ENCODE measurements around the gene CDC123. TPM values are rescaled to one million over a fixed set of nuclear protein-coding genes. Genes with fewer than 3 reads are reported as not detected.
"Not testable (repeated sequence)": the region's sequence is repeated elsewhere in the genome, so short reads cannot be mapped to it uniquely, and the experiment has no call there.

CDC123 gene
- polyA plus RNA-seq, 2 of the 4 experiments (the other 2 are of a cell fraction): 164 to 195 TPM

GRCh38 chr10:12271210-12271540 lies 75.2 kb downstream of the CDC123 start (continued):
- no peak for TF ChIP-seq EP300 (IDR thresholded peaks at IDR 0.05)

- not testable (repeated sequence) for H3K9me3 ChIP-seq; H3K4me3 ChIP-seq; DNase-seq (ENCODE audit: low read depth in 1 of 2, low spot score in 1 of 2); H3K4me1 ChIP-seq; ATAC-seq; H3K27ac ChIP-seq; FAIRE-seq; H3K4me2 ChIP-seq
- 92% methylated on average over 7 of the region's 7 CpGs for WGBS (ENCODE audit: missing lambda C conversion rate)
- ChIA-PET CTCF (interaction anchor here (0.6 to 1.2 kb wide), 6 partner anchors 13 to 606 kb away, joined by 3 read pairs; no protein-coding TSS in a partner anchor), POLR2A (interaction anchor here (0.6 to 0.7 kb wide), 2 partner anchors 13 to 189 kb away, joined by 3 to 6 read pairs; no protein-coding TSS in a partner anchor)
Observed at GRCh38 chr10:12277862-12278261, 81.9 kb downstream of the CDC123 start.

- ATAC-seq: no peak
- no peak overlapping the region for H3K27ac ChIP-seq
- FAIRE-seq: no peak
- no peak overlapping the region for H3K4me3 ChIP-seq
- H3K4me1 ChIP-seq: no peaks in the 10 kb centered on the region
- H3K9me3 ChIP-seq: no peaks in the 10 kb centered on the region
- TF ChIP-seq MAZ (IDR thresholded peaks at IDR 0.05; ENCODE audit: borderline replicate concordance, low read depth, low read length): no peak
- TF ChIP-seq GATA3 (IDR thresholded peaks at IDR 0.05; ENCODE audit: borderline replicate concordance): no peak
- H3K4me2 ChIP-seq: no peak overlapping the region
- ChIA-PET CTCF (no interaction called here), POLR2A (no interaction called here)
- DNase-seq (ENCODE audit: low read depth in 1 of 2, low spot score in 1 of 2): no peak
- 90% methylated on average over 11 of the region's 11 CpGs for WGBS (ENCODE audit: missing lambda C conversion rate)
Observed at GRCh38 chr10:12279281-12279680, 83.3 kb downstream of the CDC123 start.

GRCh38 chr10:12287772-12288171 lies 91.8 kb downstream of the CDC123 start:
- WGBS (ENCODE audit: missing lambda C conversion rate): 93% methylated on average over 10 of the region's 10 CpGs
- H3K4me2 ChIP-seq: no peak overlapping the region
- H3K9me3 ChIP-seq: no peaks in the 10 kb centered on the region
- FAIRE-seq (no peak), DNase-seq (ENCODE audit: low read depth in 1 of 2, low spot score in 1 of 2) (no peak), ATAC-seq (no peak)
- ChIA-PET CTCF (no interaction called here), POLR2A (no interaction called here)
- no peaks in the 10 kb centered on the region for H3K4me1 ChIP-seq
- no peak overlapping the region for H3K27ac ChIP-seq
- no peak overlapping the region for H3K4me3 ChIP-seq
- no peak for TF ChIP-seq HEYL (CRISPR knock-in tag; IDR thresholded peaks at IDR 0.05)
- no peak for TF ChIP-seq HOXB5 (CRISPR knock-in tag; IDR thresholded peaks at IDR 0.05)
- no peak for TF ChIP-seq MAFK (IDR thresholded peaks at IDR 0.05; ENCODE audit: partially characterized antibody)
- TF ChIP-seq SMC3 (IDR thresholded peaks at IDR 0.05): no peak
- TF ChIP-seq NFE2L2 (conservative IDR thresholded peaks at IDR 0.05; ENCODE audit: low read length): no peak
- TF ChIP-seq USF2 (IDR thresholded peaks at IDR 0.05): no peak
- no peak for TF ChIP-seq FOSB (CRISPR knock-in tag; IDR thresholded peaks at IDR 0.05)
- TF ChIP-seq CBX8 (IDR thresholded peaks at IDR 0.05): no peak
- TF ChIP-seq NR3C1 (IDR thresholded peaks at IDR 0.05): no peak
- TF ChIP-seq PHF8 (IDR thresholded peaks at IDR 0.05; ENCODE audit: borderline replicate concordance, low read depth): no peak
- no peak for TF ChIP-seq MAX (IDR thresholded peaks at IDR 0.05)

GRCh38 chr10:12297784-12298183 lies 101.8 kb downstream of the CDC123 start:
- H3K4me1 ChIP-seq; H3K4me2 ChIP-seq; DNase-seq (ENCODE audit: low read depth in 1 of 2, low spot score in 1 of 2); FAIRE-seq; H3K9me3 ChIP-seq; ATAC-seq; H3K27ac ChIP-seq; POLR2A ChIA-PET; H3K4me3 ChIP-seq: not testable (repeated sequence)
- CTCF ChIA-PET: interaction anchor here (0.6 to 1.1 kb wide), 2 partner anchors 12 to 607 kb away, joined by 3 read pairs; no protein-coding TSS in a partner anchor
- WGBS (ENCODE audit: missing lambda C conversion rate): 87% methylated on average over 3 of the region's 3 CpGs

GRCh38 chr10:12299222-12299965 lies 103.4 kb downstream of the CDC123 start:
- WGBS (ENCODE audit: missing lambda C conversion rate): 91% methylated on average over 14 of the region's 14 CpGs
- Histone ChIP-seq H3K4me2 (no peak overlapping the region), H3K9me3 (no peaks in the 10 kb centered on the region), H3K4me3 (no peak overlapping the region), H3K27ac (no peak overlapping the region), H3K4me1 (no peaks in the 10 kb centered on the region)
- CTCF ChIA-PET: interaction anchor here (0.6 to 0.8 kb wide), 3 partner anchors 10 to 66 kb away, joined by 3 to 6 read pairs (median 5); no protein-coding TSS in a partner anchor
- ATAC-seq (no peak), FAIRE-seq (no peak), DNase-seq (ENCODE audit: low read depth in 1 of 2, low spot score in 1 of 2) (no peak)
- POLR2A ChIA-PET: interaction anchor here (0.8 kb wide), 1 partner anchor 28 kb away, joined by 3 read pairs; no protein-coding TSS in a partner anchor
- TF ChIP-seq HES2 (IDR thresholded peaks at IDR 0.05) (no peak), HOXA7 (CRISPR knock-in tag; IDR thresholded peaks at IDR 0.05) (no peak), NPAS2 (CRISPR knock-in tag; IDR thresholded peaks at IDR 0.05; ENCODE audit: borderline replicate concordance) (no peak), HOXB13 (CRISPR knock-in tag; IDR thresholded peaks at IDR 0.05; ENCODE audit: low read depth) (no peak), HMGXB4 (CRISPR knock-in tag; IDR thresholded peaks at IDR 0.05; ENCODE audit: borderline replicate concordance) (no peak), ZFP36 (IDR thresholded peaks at IDR 0.05; ENCODE audit: borderline replicate concordance, partially characterized antibody) (no peak), CBX2 (IDR thresholded peaks at IDR 0.05; ENCODE audit: borderline replicate concordance, low read depth) (no peak), CHD4 (IDR thresholded peaks at IDR 0.05; ENCODE audit: borderline replicate concordance) (no peak), POLR2A (IDR thresholded peaks at IDR 0.05; ENCODE audit: low read length) (no peak)
